ENCODE measurements around the gene ARNT2.

The ARNT2 gene

GRCh38 chr15:80595396-80595795 is 191.2 kb downstream of the ARNT2 start:
- DNase-seq (ENCODE audit: low read depth): no peak

GRCh38 chr15:80596521-80596976 is 192.4 kb downstream of the ARNT2 start:
- DNase-seq (ENCODE audit: low read depth): no peak

- no peak for DNase-seq (ENCODE audit: low read depth)
Measured at GRCh38 chr15:80597076-80597475, 192.9 kb downstream of the ARNT2 start.

GRCh38 chr15:80599359-80599758 is 195.2 kb downstream of the ARNT2 start:
- DNase-seq (ENCODE audit: low read depth): peak; percentile 48

GRCh38 chr15:80600626-80601025 is 196.4 kb downstream of the ARNT2 start:
- no peak for DNase-seq (ENCODE audit: low read depth)

GRCh38 chr15:80601256-80601655 is 197.1 kb downstream of the ARNT2 start:
- DNase-seq (ENCODE audit: low read depth): no peak

- DNase-seq (ENCODE audit: low read depth): no peak
Measured at GRCh38 chr15:80604583-80605575, 200.7 kb downstream of the ARNT2 start.

GRCh38 chr15:80605591-80606150 is 201.5 kb downstream of the ARNT2 start:
- DNase-seq (ENCODE audit: low read depth): no peak

GRCh38 chr15:80606511-80607071 is 202.4 kb downstream of the ARNT2 start:
- no peak for DNase-seq (ENCODE audit: low read depth)

GRCh38 chr15:80607287-80607980 is 203.3 kb downstream of the ARNT2 start:
- DNase-seq (ENCODE audit: low read depth): no peak

- no peak for DNase-seq (ENCODE audit: low read depth)
Measured at GRCh38 chr15:80608688-80609087, 204.5 kb downstream of the ARNT2 start.

- no peak for DNase-seq (ENCODE audit: low read depth)
Measured at GRCh38 chr15:80609091-80609490, 204.9 kb downstream of the ARNT2 start.

GRCh38 chr15:80609512-80609946 is 205.3 kb downstream of the ARNT2 start:
- peak; percentile 21 for DNase-seq (ENCODE audit: low read depth)

- DNase-seq (ENCODE audit: low read depth): no peak
Measured at GRCh38 chr15:80611543-80612080, 207.4 kb downstream of the ARNT2 start.

GRCh38 chr15:80612118-80612823 is 208.1 kb downstream of the ARNT2 start:
- no peak for DNase-seq (ENCODE audit: low read depth)

GRCh38 chr15:80613762-80614365 is 209.7 kb downstream of the ARNT2 start:
- no peak for DNase-seq (ENCODE audit: low read depth)

- DNase-seq (ENCODE audit: low read depth): no peak
Measured at GRCh38 chr15:80614711-80615360, 210.7 kb downstream of the ARNT2 start.

- no peak for DNase-seq (ENCODE audit: low read depth)
Measured at GRCh38 chr15:80615361-80615736, 211.2 kb downstream of the ARNT2 start.

- DNase-seq (ENCODE audit: low read depth): peak; percentile 95
Measured at GRCh38 chr15:80615783-80616391, 211.7 kb downstream of the ARNT2 start.

Data from fibroblast of gingiva (primary cell).